K562 (cell line): ENCODE measurements around the gene FAM184B. TPM values are rescaled to one million over a fixed set of nuclear protein-coding genes. Genes with fewer than 3 reads are reported as not detected.

Experiments used
- ATAC-seq: fragments of 200-7000 bp; cut with Tn5 transposase; 3 replicates; pipeline ENCODE4 v1.9.1; 2020; ENCODE audit warnings: moderate library complexity
- BruUV-seq: library from RNA; stranded (reverse); fragments of 400-500 nt; replicated peaks from 2 replicates; lab custom pipeline; 2021; lab: Mats Ljungman, UMichigan
- CTCF ChIA-PET: fragments of 300-600 bp; formaldehyde crosslinking; extraction: SDS; loops from one replicate; lab custom pipeline; 2021; ENCODE audit warnings: low intra/inter-chr PET ratio; lab: Yijun Ruan, JAX
- POLR2A ChIA-PET: fragments of 300-600, 350-650 bp; sonication (Branson Sonifier 250); formaldehyde crosslinking; extraction: SDS; loops from one replicate; lab custom pipeline; 2021; ENCODE audit warnings: antibody characterized with exemption, inconsistent platforms; lab: Yijun Ruan, JAX
- DNase-seq, 4 experiments: peaks; one replicate each; pipeline versions ENCODE4 v3.0.0 to v3.0.0-alpha.2; 2011 to 2018; ENCODE audit warnings: low spot score in 3 of 4, mixed read lengths in 3 of 4; ENCODE audit errors: extremely low read depth in 1 of 4
- FAIRE-seq: peaks from 2 replicates; lab custom pipeline; 2011; peaks lifted over from hg19 to GRCh38; lab: Jason Lieb, UNC
- H2AFZ ChIP-seq: 2 replicates; pipeline ENCODE4 v1.6.0; 2011; ENCODE audit warnings: low read depth, low read length, control low read depth, inconsistent platforms
- H3K27ac ChIP-seq: fragments of 200-600 bp; 3 replicates; pipeline ENCODE4 v1.8.0; 2011; ENCODE audit warnings: low read depth, mild to moderate bottlenecking, control low read depth, inconsistent platforms, low read length, moderate library complexity, mixed read lengths; ENCODE audit errors: extremely low read depth
- H3K27me3 ChIP-seq, 2 experiments: fragments of 300-600 bp in 1 of 2; 2 replicates in 1 of 2; 3 replicates in 1 of 2; pipeline versions ENCODE4 v1.6.0 to v1.8.0; 2011; ENCODE audit warnings: inconsistent platforms in 2 of 2, low read length in 2 of 2, mild to moderate bottlenecking in 1 of 2, mixed read lengths in 1 of 2, moderate library complexity in 1 of 2; ENCODE audit not compliant: control insufficient read depth in 2 of 2, insufficient read depth in 2 of 2
- H3K36me3 ChIP-seq: fragments of 300-600 bp; 3 replicates; pipeline ENCODE4 v1.8.0; 2011; ENCODE audit warnings: mild to moderate bottlenecking, low read length, inconsistent platforms; ENCODE audit not compliant: control insufficient read depth, insufficient read depth
- H3K4me1 ChIP-seq, 2 experiments: fragments of 200-600 bp in 1 of 2; replicated peaks in 1 of 2; 2 replicates in 1 of 2; 3 replicates in 1 of 2; pipeline versions ENCODE4 v1.5.1 to v1.8.0; 2011; ENCODE audit warnings: inconsistent platforms in 2 of 2, low read length in 2 of 2, mild to moderate bottlenecking in 1 of 2, mixed read lengths in 1 of 2, moderate library complexity in 1 of 2; ENCODE audit not compliant: control insufficient read depth in 2 of 2, insufficient read depth in 2 of 2
- H3K4me2 ChIP-seq: 2 replicates; pipeline ENCODE4 v1.6.1; 2011; ENCODE audit warnings: low read length, control low read depth, inconsistent platforms, mixed read lengths; ENCODE audit not compliant: insufficient read depth
- H3K4me3 ChIP-seq: fragments of 200-600 bp; sonication (generic), shearing (Covaris generic); 2 replicates; pipeline ENCODE4 v1.5.1; 2016; ENCODE audit warnings: control low read depth, inconsistent platforms
- H3K79me2 ChIP-seq: fragments of 200-600 bp; 3 replicates; pipeline ENCODE4 v1.8.0; 2011; ENCODE audit warnings: low read length, inconsistent platforms; ENCODE audit not compliant: control insufficient read depth, insufficient read depth
- H3K9ac ChIP-seq, 2 experiments: 2 replicates each; pipeline versions ENCODE4 v1.6.0 to v1.6.1; 2011; ENCODE audit warnings: low read depth in 2 of 2, low read length in 2 of 2, control low read depth in 1 of 2, inconsistent platforms in 1 of 2, mild to moderate bottlenecking in 1 of 2, mixed read lengths in 1 of 2; ENCODE audit not compliant: insufficient read depth in 1 of 2
- H3K9me1 ChIP-seq: one replicate; pipeline ENCODE4 v1.6.0; 2011; ENCODE audit warnings: inconsistent platforms, mild to moderate bottlenecking, low read length, moderate library complexity; ENCODE audit not compliant: control insufficient read depth, insufficient read depth
- H3K9me3 ChIP-seq: replicated peaks from 2 replicates; pipeline ENCODE4 v1.5.1; 2011; ENCODE audit warnings: low read depth, low read length, inconsistent platforms; ENCODE audit not compliant: control insufficient read depth, insufficient read depth
- H4K20me1 ChIP-seq: replicated peaks from 2 replicates; pipeline ENCODE4 v1.6.1; 2011; ENCODE audit warnings: low read length, inconsistent platforms, mixed read lengths; ENCODE audit not compliant: control insufficient read depth, insufficient read depth
- HNRNPH1 ChIP-seq: fragments of 200-400 bp; formaldehyde crosslinking; optimal IDR thresholded peaks from 2 replicates; pipeline ENCODE3; 2017; ENCODE audit warnings: low read depth, mild to moderate bottlenecking, low read length, moderate library complexity
- SP1 ChIP-seq: sonication (generic); formaldehyde crosslinking; IDR thresholded peaks from 2 replicates; pipeline ENCODE4 v1.8.1; 2022; ENCODE audit warnings: mild to moderate bottlenecking, missing genetic modification reagents
- SREBF1 ChIP-seq: fragments of 150-350 bp; IDR thresholded peaks from 2 replicates; pipeline ENCODE4 v1.6.1; 2014; ENCODE audit warnings: antibody characterized with exemption, low read depth, low read length, borderline replicate concordance
- ZNF311 ChIP-seq: fragments of 250-450 bp; sonication (Bioruptor Pico); IDR thresholded peaks from 2 replicates; pipeline ENCODE4 v1.4.0; 2020; ENCODE audit warnings: mild to moderate bottlenecking, moderate library complexity
- WGBS: fragments of 100-300 bp; shearing (Covaris generic); methylation state at CpG from one replicate; pipeline ENCODE4 v1.1.6; 2016; ENCODE audit warnings: low coverage, mixed read lengths; ENCODE audit not compliant: insufficient coverage; ENCODE audit errors: missing lambda C conversion rate; 5-methylcytosine and 5-hydroxymethylcytosine counted together
- in situ Hi-C: fragments of 300-500 bp; cut with MboI; formaldehyde crosslinking; loops from 4 replicates; pipeline ENCODE4 v1.15.0; 2018; ENCODE audit warnings: inconsistent platforms, mixed read lengths
- intact Hi-C: fragments of 100-400 bp; cut with micrococcal nuclease; formaldehyde crosslinking; loops from 2 replicates; pipeline ENCODE4 v1.14.2; 2022
- polyA plus RNA-seq, 8 experiments: library from polyadenylated mRNA; depleted of rRNA in 4 of 8; stranded (reverse) in 5 of 8; unstranded in 3 of 8; fragments of >200 nt; fragmentation: Nextera tagmentation in 2 of 8; fragmentation: Illumina TruSeq in 1 of 8; extraction: Ambion mirVana in 2 of 8; extraction: Trizol in 1 of 8; gene quantifications; 2 replicates each; pipeline versions ENCODE4 v1.2.1 to v1.2.3, GENCODE V29; 2011 to 2014; ENCODE audit warnings: inconsistent platforms in 1 of 8, missing spikeins in 1 of 8
- total RNA-seq, 7 experiments: library from RNA; depleted of rRNA in 6 of 7; stranded (reverse); fragments of >200 nt in 6 of 7; fragmentation: Illumina TruSeq in 2 of 7; extraction: Trizol in 2 of 7; gene quantifications; 2 replicates each; pipeline versions ENCODE4 v1.2.1 to v1.2.3, GENCODE V29; 2011 to 2021; ENCODE audit warnings: low replicate concordance in 1 of 7
- TF ChIP-seq, protein P1 (sequence below): fragments of 200-800 bp; sonication (Bioruptor generic); IDR thresholded peaks from 2 replicates; pipeline ENCODE4 v1.6.1; 2017; ENCODE audit warnings: missing genetic modification characterization, missing compliant biosample characterization

FAM184B gene
- total and polyA plus RNA-seq, 9 of the 15 experiments (the other 6 are each of a cell fraction or from before 2014, with no cell fraction given): not detected

DNA sequence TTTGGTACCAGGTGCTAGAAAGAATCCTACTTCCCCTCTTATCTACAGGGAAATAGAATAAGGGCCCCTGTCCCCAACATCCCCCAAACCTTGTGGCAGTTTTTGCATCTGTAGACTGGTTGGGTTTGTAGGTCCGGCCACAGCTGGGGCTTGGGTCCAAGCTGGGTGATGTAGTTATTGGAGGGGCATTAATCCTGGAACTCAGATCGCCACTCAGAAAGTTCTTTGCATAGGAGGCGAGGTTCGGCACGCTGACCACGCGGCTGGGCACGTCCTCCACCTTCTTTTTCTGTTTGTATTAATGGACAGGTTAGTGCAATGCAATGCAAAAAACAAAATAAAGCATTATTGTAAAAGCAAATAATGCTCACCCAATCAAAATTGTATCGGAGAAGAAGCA lies 147.8 kb downstream of the FAM184B start:
- no peak for FAIRE-seq
- peaks cover 3 to 13% of the 10 kb centered on the region in 2 experiments; a peak in 2 of 5 replicates for H3K4me1 ChIP-seq
- no TSS peak for BruUV-seq
- H3K36me3 ChIP-seq: peaks cover 72% of the 10 kb centered on the region
- no peaks in the 10 kb centered on the region for H3K9me3 ChIP-seq
- no peak overlapping the region for H3K4me3 ChIP-seq
- no peak overlapping the region for H2AFZ ChIP-seq
- no peaks in the 10 kb centered on the region for H3K79me2 ChIP-seq
- no peak for DNase-seq
- H3K27ac ChIP-seq: no peak overlapping the region
- POLR2A ChIA-PET: no interaction called here
- TF ChIP-seq, protein P1, sequence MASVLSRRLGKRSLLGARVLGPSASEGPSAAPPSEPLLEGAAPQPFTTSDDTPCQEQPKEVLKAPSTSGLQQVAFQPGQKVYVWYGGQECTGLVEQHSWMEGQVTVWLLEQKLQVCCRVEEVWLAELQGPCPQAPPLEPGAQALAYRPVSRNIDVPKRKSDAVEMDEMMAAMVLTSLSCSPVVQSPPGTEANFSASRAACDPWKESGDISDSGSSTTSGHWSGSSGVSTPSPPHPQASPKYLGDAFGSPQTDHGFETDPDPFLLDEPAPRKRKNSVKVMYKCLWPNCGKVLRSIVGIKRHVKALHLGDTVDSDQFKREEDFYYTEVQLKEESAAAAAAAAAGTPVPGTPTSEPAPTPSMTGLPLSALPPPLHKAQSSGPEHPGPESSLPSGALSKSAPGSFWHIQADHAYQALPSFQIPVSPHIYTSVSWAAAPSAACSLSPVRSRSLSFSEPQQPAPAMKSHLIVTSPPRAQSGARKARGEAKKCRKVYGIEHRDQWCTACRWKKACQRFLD (CRISPR knock-in tag): no peak
- TF ChIP-seq HNRNPH1 (no peak), ZNF311 (CRISPR knock-in tag) (no peak), SREBF1 (no peak), SP1 (no peak)
- TF ChIP-seq, all 486 proteins: peak for 0
- in situ Hi-C loops (no loop called here), intact Hi-C loops (loop anchor here (10.0 kb wide), 1 partner anchor 171 kb away; no protein-coding TSS in a partner anchor)
- Histone ChIP-seq H3K9me1 (no peaks in the 10 kb centered on the region), H3K9ac (no peak overlapping the region), H3K4me2 (no peak overlapping the region), H3K27me3 (no peaks in the 10 kb centered on the region), H4K20me1 (peaks cover 6% of the 10 kb centered on the region)
- no peak for ATAC-seq
- 92% methylated on average over 8 of the region's 9 CpGs for WGBS
- CTCF ChIA-PET: no interaction called here
